Astrocyte (in vitro differentiated cells and primary cell): ENCODE measurements around the gene PXN. TPM values are rescaled to one million over a fixed set of nuclear protein-coding genes. Genes with fewer than 3 reads are reported as not detected.

ENCODE experiments used
- DNase-seq: peaks from one replicate; pipeline ENCODE4 v3.0.0-alpha.2; 2010; ENCODE audit warnings: low read depth
- FAIRE-seq: peaks from 2 replicates; lab custom pipeline; 2011; peaks lifted over from hg19 to GRCh38; lab: Jason Lieb, UNC
- H2AFZ ChIP-seq: 2 replicates; pipeline ENCODE4 v1.6.0; 2012; ENCODE audit warnings: low read depth, low read length, inconsistent platforms
- H3K27ac ChIP-seq: 2 replicates; pipeline ENCODE4 v1.5.1; 2011; ENCODE audit warnings: low read depth, low read length, inconsistent platforms
- H3K27me3 ChIP-seq: 2 replicates; pipeline ENCODE4 v1.6.0; 2011; ENCODE audit warnings: low read length, inconsistent platforms; ENCODE audit not compliant: insufficient read depth
- H3K36me3 ChIP-seq: 2 replicates; pipeline ENCODE4 v1.5.1; 2011; ENCODE audit warnings: low read length, inconsistent platforms; ENCODE audit not compliant: insufficient read depth
- H3K4me1 ChIP-seq: 2 replicates; pipeline ENCODE4 v1.5.1; 2011; ENCODE audit warnings: low read length, inconsistent platforms; ENCODE audit not compliant: insufficient read depth
- H3K4me2 ChIP-seq: 2 replicates; pipeline ENCODE4 v1.6.0; 2012; ENCODE audit warnings: low read length, inconsistent platforms
- H3K4me3 ChIP-seq: 2 replicates; pipeline ENCODE4 v1.5.1; 2011; ENCODE audit warnings: low read depth, mild to moderate bottlenecking, low read length, inconsistent platforms; ENCODE audit not compliant: insufficient read depth
- H3K79me2 ChIP-seq: 2 replicates; pipeline ENCODE4 v1.6.0; 2012; ENCODE audit warnings: mild to moderate bottlenecking, low read length, inconsistent platforms; ENCODE audit not compliant: insufficient read depth
- H3K9ac ChIP-seq: 2 replicates; pipeline ENCODE4 v1.6.0; 2012; ENCODE audit warnings: mild to moderate bottlenecking, low read length, inconsistent platforms
- H3K9me3 ChIP-seq: 2 replicates; pipeline ENCODE4 v1.5.1; 2012; ENCODE audit warnings: low read depth, mild to moderate bottlenecking, low read length, inconsistent platforms; ENCODE audit not compliant: insufficient read depth
- H4K20me1 ChIP-seq: 2 replicates; pipeline ENCODE4 v1.6.0; 2012; ENCODE audit warnings: low read length, inconsistent platforms; ENCODE audit not compliant: insufficient read depth
- H3K27ac Mint-ChIP-seq: one replicate; pipeline ENCODE4 v1.8.0; 2021; ENCODE audit warnings: mild to moderate bottlenecking, mixed read lengths; ENCODE audit not compliant: unreplicated experiment
- H3K27me3 Mint-ChIP-seq: one replicate; pipeline ENCODE4 v1.8.0; 2021; ENCODE audit warnings: low read depth, mixed read lengths; ENCODE audit not compliant: unreplicated experiment
- H3K36me3 Mint-ChIP-seq: one replicate; pipeline ENCODE4 v1.8.0; 2021; ENCODE audit warnings: low read depth, mixed read lengths; ENCODE audit not compliant: unreplicated experiment
- H3K4me1 Mint-ChIP-seq: one replicate; pipeline ENCODE4 v1.8.0; 2021; ENCODE audit warnings: low read depth, mixed read lengths; ENCODE audit not compliant: unreplicated experiment
- H3K4me3 Mint-ChIP-seq: one replicate; pipeline ENCODE4 v1.8.0; 2021; ENCODE audit warnings: mild to moderate bottlenecking, moderate library complexity, mixed read lengths; ENCODE audit not compliant: unreplicated experiment
- H3K9me3 Mint-ChIP-seq: one replicate; pipeline ENCODE4 v1.8.0; 2021; ENCODE audit warnings: mild to moderate bottlenecking, mixed read lengths; ENCODE audit not compliant: unreplicated experiment
- CTCF ChIP-seq: IDR thresholded peaks from 2 replicates; pipeline ENCODE4 v1.5.1; 2011; ENCODE audit warnings: low read depth, mild to moderate bottlenecking, inconsistent platforms, low read length, moderate library complexity; ENCODE audit not compliant: insufficient read depth
- EZH2 ChIP-seq: IDR thresholded peaks from 2 replicates; pipeline ENCODE4 v1.6.1; 2012; ENCODE audit warnings: mild to moderate bottlenecking, low read length, inconsistent platforms; ENCODE audit not compliant: insufficient read depth
- total RNA-seq: library from RNA; stranded (reverse); gene quantifications from 2 replicates; pipeline ENCODE4 v1.2.1, GENCODE V29; 2021

Gene PXN
- total RNA-seq, 1 donor from 2014 or later: 151 TPM

DNA sequence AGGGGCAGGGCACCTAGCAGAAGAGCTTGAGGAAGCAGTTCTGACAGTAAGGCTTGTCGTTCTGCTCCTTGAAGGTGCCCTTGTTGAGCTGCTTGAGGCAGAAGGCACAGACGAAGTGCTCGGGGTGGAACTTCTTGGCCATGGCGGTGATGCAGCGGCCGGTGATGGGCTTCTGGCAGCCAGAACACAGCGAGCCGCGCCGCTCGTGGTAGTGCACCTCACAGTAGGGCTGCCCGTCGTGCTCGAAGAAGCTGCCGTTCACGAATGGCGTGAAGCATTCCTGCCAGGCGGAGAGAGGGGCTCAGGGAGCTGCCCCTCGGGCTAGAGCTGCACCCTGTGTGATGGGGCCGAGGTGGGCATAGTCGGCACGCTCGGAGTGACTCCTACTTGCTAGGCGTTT lies 53.2 kb downstream of the PXN start:
- Histone ChIP-seq H3K27ac (no peak overlapping the region), H2AFZ (no peak overlapping the region), H4K20me1 (peaks cover 17% of the 10 kb centered on the region), H3K9me3 (no peaks in the 10 kb centered on the region), H3K4me1 (no peaks in the 10 kb centered on the region), H3K27me3 (no peaks in the 10 kb centered on the region), H3K36me3 (peaks cover 30% of the 10 kb centered on the region), H3K79me2 (peaks cover 3% of the 10 kb centered on the region), H3K4me3 (no peak overlapping the region), H3K4me2 (no peak overlapping the region), H3K9ac (no peak overlapping the region)
- H3K27me3 Mint-ChIP-seq: no peaks in the 10 kb centered on the region
- TF ChIP-seq EZH2 (no peak), CTCF (no peak)
- H3K9me3 Mint-ChIP-seq: no peaks in the 10 kb centered on the region
- H3K27ac Mint-ChIP-seq: no peak overlapping the region
- no peak overlapping the region for H3K4me3 Mint-ChIP-seq
- no peak for DNase-seq
- FAIRE-seq: no peak
- peaks cover 15% of the 10 kb centered on the region for H3K36me3 Mint-ChIP-seq
- no peaks in the 10 kb centered on the region for H3K4me1 Mint-ChIP-seq

DNA sequence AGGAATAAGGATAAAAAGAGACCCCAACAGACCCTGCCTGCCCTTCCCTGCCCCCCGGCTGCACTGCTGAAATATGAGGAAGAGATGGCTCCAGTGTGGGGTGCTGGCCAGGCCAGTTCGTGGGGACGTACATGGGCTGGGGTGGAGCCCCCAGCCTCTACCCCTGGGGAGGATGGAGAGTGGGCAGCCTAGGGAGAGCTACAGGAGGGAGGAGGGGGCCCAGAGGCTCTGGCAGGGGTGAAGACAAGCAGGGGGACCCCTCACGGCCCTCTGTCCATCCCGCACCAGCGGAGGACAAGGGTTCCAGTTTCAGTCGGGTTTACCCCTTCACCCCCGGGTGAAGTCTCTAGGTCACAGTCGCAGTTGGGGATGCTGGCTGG lies 53.6 kb downstream of the PXN start:
- Histone ChIP-seq H3K27me3 (no peaks in the 10 kb centered on the region), H3K27ac (no peak overlapping the region), H3K9ac (no peak overlapping the region), H3K79me2 (peaks cover 3% of the 10 kb centered on the region), H2AFZ (no peak overlapping the region), H3K4me2 (no peak overlapping the region), H3K9me3 (no peaks in the 10 kb centered on the region), H3K36me3 (peaks cover 30% of the 10 kb centered on the region), H3K4me3 (no peak overlapping the region), H3K4me1 (no peaks in the 10 kb centered on the region), H4K20me1 (peaks cover 17% of the 10 kb centered on the region)
- DNase-seq: no peak
- Mint-ChIP-seq H3K4me1 (no peaks in the 10 kb centered on the region), H3K9me3 (no peaks in the 10 kb centered on the region), H3K4me3 (no peak overlapping the region), H3K27me3 (no peaks in the 10 kb centered on the region), H3K36me3 (peaks cover 15% of the 10 kb centered on the region), H3K27ac (no peak overlapping the region)
- TF ChIP-seq CTCF (no peak), EZH2 (no peak)
- no peak for FAIRE-seq

DNA sequence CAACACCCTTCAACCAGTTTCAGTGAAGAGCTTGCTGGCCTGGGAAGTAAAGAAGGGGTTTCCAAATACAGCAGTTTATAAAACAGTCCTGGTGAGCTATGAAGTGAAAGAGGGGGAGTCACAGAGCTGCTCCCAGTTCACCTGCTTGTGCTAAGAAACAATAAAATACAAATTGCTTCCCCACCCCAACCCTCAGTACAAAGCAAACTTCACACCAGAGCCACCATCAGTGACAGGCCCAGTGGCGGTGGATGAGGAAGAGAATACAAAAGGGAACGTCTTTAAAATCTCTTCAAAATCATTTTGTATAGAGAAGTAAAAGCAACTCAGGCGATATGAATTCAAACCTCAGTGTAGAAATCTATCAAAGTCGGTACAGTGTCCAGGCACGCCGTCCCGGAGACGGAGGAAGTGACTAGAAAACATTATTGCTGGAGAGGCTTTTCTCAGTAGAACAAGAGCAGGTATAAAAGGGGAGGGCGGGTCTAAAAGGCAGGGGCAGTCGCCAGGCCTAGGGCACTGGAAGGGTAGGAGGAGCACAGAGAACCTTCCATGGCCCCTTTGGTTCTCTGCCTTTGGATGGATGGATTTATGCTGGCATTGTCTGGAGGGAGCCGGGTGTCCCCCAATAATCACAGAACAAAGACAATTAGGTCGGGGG lies 54.2 kb downstream of the PXN start:
- Histone ChIP-seq H3K4me1 (no peaks in the 10 kb centered on the region), H3K36me3 (peaks cover 30% of the 10 kb centered on the region)
- TF ChIP-seq EZH2: no peak
- TF ChIP-seq CTCF: no peak

More for the DNA sequence above, 54.2 kb downstream of the PXN start:
- H3K4me1 Mint-ChIP-seq: no peaks in the 10 kb centered on the region
- no peaks in the 10 kb centered on the region for H3K9me3 Mint-ChIP-seq
- no peak overlapping the region for H3K9ac ChIP-seq
- no peaks in the 10 kb centered on the region for H3K27me3 ChIP-seq
- FAIRE-seq (no peak), DNase-seq (no peak)
- peaks cover 15% of the 10 kb centered on the region for H3K36me3 Mint-ChIP-seq
- no peaks in the 10 kb centered on the region for H3K9me3 ChIP-seq
- H3K27me3 Mint-ChIP-seq: no peaks in the 10 kb centered on the region
- no peak overlapping the region for H3K4me3 Mint-ChIP-seq
- H3K79me2 ChIP-seq: peaks cover 3% of the 10 kb centered on the region
- H3K4me3 ChIP-seq: no peak overlapping the region
- no peak overlapping the region for H3K4me2 ChIP-seq
- H2AFZ ChIP-seq: no peak overlapping the region
- H3K27ac ChIP-seq: no peak overlapping the region
- H4K20me1 ChIP-seq: peaks cover 17% of the 10 kb centered on the region
- H3K27ac Mint-ChIP-seq: no peak overlapping the region
